Heart right ventricle (tissue), 16 donors: ENCODE results near the gene AEBP1. TPM values are rescaled to one million over a fixed set of nuclear protein-coding genes. Genes with fewer than 3 reads are reported as not detected.

Experiments
- ATAC-seq, 8 donors: fragments of 200-7000 bp; cut with Tn5 transposase; one replicate each; pipeline ENCODE4 v1.9.1; 2020; ENCODE audit warnings: mild to moderate bottlenecking in 8 of 8, moderate library complexity in 8 of 8, moderate number of reproducible peaks in 1 of 8
- DNase-seq, 2 donors: peaks; one replicate each; pipeline ENCODE4 v3.0.0-alpha.2; 2020
- H3K27ac ChIP-seq, 10 donors: fragments of 200-600 bp; sonication (generic) in 2 of 10; one replicate each; pipeline versions ENCODE4 v1.5.0 to v1.8.0; 2020 to 2022; ENCODE audit warnings: mild to moderate bottlenecking in 3 of 10
- H3K27me3 ChIP-seq, 7 donors: fragments of 200-600 bp; one replicate each; pipeline ENCODE4 v1.8.0; 2021 to 2022; ENCODE audit warnings: mild to moderate bottlenecking in 2 of 7
- H3K36me3 ChIP-seq, 9 donors: fragments of 200-600 bp; sonication (generic) in 1 of 9; one replicate each; pipeline versions ENCODE4 v1.5.0 to v1.8.0; 2020 to 2022; ENCODE audit warnings: mild to moderate bottlenecking in 2 of 9
- H3K4me1 ChIP-seq, 9 donors: fragments of 200-600 bp; sonication (generic) in 1 of 9; one replicate each; pipeline versions ENCODE4 v1.5.0 to v1.8.0; 2020 to 2022; ENCODE audit warnings: mild to moderate bottlenecking in 4 of 9
- H3K4me3 ChIP-seq, 10 donors: fragments of 200-600 bp; sonication (generic) in 2 of 10; one replicate each; pipeline versions ENCODE4 v1.5.0 to v1.8.0; 2020 to 2022; ENCODE audit warnings: mild to moderate bottlenecking in 7 of 10, moderate library complexity in 2 of 10
- H3K9me3 ChIP-seq, 11 donors: fragments of 200-600 bp in 10 of 11; sonication (generic) in 2 of 11; one replicate each; pipeline versions ENCODE4 v1.5.0 to v1.8.0; 2013 to 2022; ENCODE audit warnings: mild to moderate bottlenecking in 2 of 11, control low read depth in 1 of 11, moderate library complexity in 1 of 11
- CTCF ChIP-seq, 9 donors: fragments of 200-600 bp; sonication (generic) in 2 of 9; IDR thresholded peaks; one replicate each; pipeline versions ENCODE4 v1.5.0 to v1.8.0; 2021 to 2022; ENCODE audit warnings: antibody characterized with exemption in 9 of 9, mild to moderate bottlenecking in 5 of 9, moderate library complexity in 1 of 9
- WGBS, 2 donors: extraction: QIAGEN DNeasy Blood & Tissue Kit; methylation state at CpG; one replicate each; pipeline ENCODE4 v1.1.7; 2013; ENCODE audit warnings: inconsistent platforms in 1 of 2; 5-methylcytosine and 5-hydroxymethylcytosine counted together
- intact Hi-C, 10 donors: fragments of 100-400 bp; cut with DNase I; formaldehyde crosslinking; loops; one replicate each; pipeline versions ENCODE4 v1.11.1 to v1.14.2; 2022
- microRNA-seq, 2 donors: library from miRNA; unstranded; fragments of <30 nt; microRNA quantifications; one replicate each; pipeline ENCODE4 v1.2.0, GENCODE V29; 2021
- polyA plus RNA-seq, 2 donors: library from polyadenylated mRNA; stranded (reverse); fragments of 200-250 nt; gene quantifications; one replicate each; pipeline ENCODE4 v1.2.3, GENCODE V29; 2013
- total RNA-seq, 10 donors: library from RNA; stranded (reverse); fragmentation: NEBNext Ultra II Directional in 3 of 10; extraction: Animal tissue kit (Norgen Biotek cat#: 25700) in 3 of 10; gene quantifications; one replicate each; pipeline versions ENCODE4 v1.2.1 to v1.2.4, GENCODE V29; 2021 to 2023
- donor health status: Arrhythmogenic right ventricular cardiomyopathy.
- donor health status: ischemic (EF 13 %, LVEDD 7.1; RV severe dilation, severe dysfunction).
- donor health status: healthy with polysubstance abuse.
- donor health status: DM: no; HTN: yes; CAD: no.
- donor health status: DM: no; HTN: no; CAD: no.
- donor health status: ischemic (EF 25% LVEDD 6.9; RV normal size, moderate dysfunction).
- donor health status: ischemic (EF 25% LVEDD 5.7; RV mildly dilated, moderate dysfunction).
- donor health status: healthy.
- donor health status: DM: yes; HTN: yes; CAD: no.
- donor health status: Ischemic cardiomyopathy.
- donor health status: ischemic (EF 35%, LVEDD 5.7; RV mildly dilated, moderate dysfunction).
- donor health status: nonischemic (EF 11% LVEDD 7.7; RV severe dilation, severe dysfunction).
- donor health status: DM: yes; HTN: yes; CAD: no.
- donor health status: PGD.
- donor health status: ischemic (EF 29% LVEDD 5.4; RV normal size, mild dysfunction).
- donor health status: nonischemic (EF 23%, LVEDD 6.1; RV moderate dilation, normal function).

AEBP1 gene
- total and polyA plus RNA-seq, 12 donors: 14.1 to 33.7 (median 21.6) TPM

- 57 to 60% methylated on average over 1 of the region's 1 CpG for WGBS, 2 donors
- Histone ChIP-seq H3K4me1 (peaks cover 0 to 10% (median 0%) of the 10 kb centered on the region in 9 donors), H3K27me3 (no peaks in the 10 kb centered on the region), H3K9me3 (no peaks in the 10 kb centered on the region), H3K4me3 (no peak overlapping the region), H3K36me3 (no peaks in the 10 kb centered on the region), H3K27ac (no peak overlapping the region)
- ATAC-seq (no peak), DNase-seq (no peak)
- intact Hi-C loops: no loop called here
- TF ChIP-seq CTCF (IDR thresholded peaks at IDR 0.05): no peak
Measured at GRCh38 chr7:44163591-44163990, 59.4 kb downstream of the AEBP1 start.

Small RNAs within 50 kb of the gene (microRNA-seq; reads per million reads assigned to microRNA genes)
- 2.0 to 2.4 reads per million in 2 donors for gene MIR6838

Other genes with a start within 250 kb of the AEBP1 start
- gene MRPS24, start 234.8 kb upstream of the AEBP1 start, total RNA-seq: 100 to 1,000 TPM; 124 to 197 (median 154) TPM
- gene MRPS24, start 234.8 kb upstream of the AEBP1 start, polyA plus RNA-seq: 100 to 1,000 TPM; 164 to 227 TPM
- gene URGCP, start 197.7 kb upstream of the AEBP1 start, total RNA-seq: 10 to 100 TPM; 34.6 to 46.3 (median 40.0) TPM
- 10 to 100 TPM; 14.1 to 33.1 TPM for gene URGCP, start 197.7 kb upstream of the AEBP1 start, polyA plus RNA-seq
- 10 to 100 TPM; 34.4 to 56.1 (median 44.6) TPM for gene UBE2D4, start 177.9 kb upstream of the AEBP1 start, total RNA-seq
- gene UBE2D4, start 177.9 kb upstream of the AEBP1 start, polyA plus RNA-seq: 10 to 100 TPM; 26.2 to 35.6 TPM
- gene SPDYE1, start 106.4 kb upstream of the AEBP1 start, total RNA-seq: under 1 TPM in 1 of 10 donors, not detected in 9; 0.11 TPM
- gene SPDYE1, start 106.4 kb upstream of the AEBP1 start, polyA plus RNA-seq: not detected
- gene DBNL, start 59.6 kb upstream of the AEBP1 start, total RNA-seq: 10 to 100 TPM; 26.0 to 59.0 (median 35.4) TPM
- gene DBNL, start 59.6 kb upstream of the AEBP1 start, polyA plus RNA-seq: 10 to 100 TPM; 34.8 to 74.3 TPM
- gene PGAM2, start 38.8 kb upstream of the AEBP1 start, total RNA-seq: 1,000 to 10,000 TPM in 2 of 10 donors, 100 to 1,000 TPM in 8; 375 to 1,148 (median 557) TPM
- 1,000 to 10,000 TPM in 1 of 2 donors, 100 to 1,000 TPM in 1; 367 to 2,327 TPM for gene PGAM2, start 38.8 kb upstream of the AEBP1 start, polyA plus RNA-seq
- 10 to 100 TPM; 10.9 to 28.4 (median 13.5) TPM for gene POLM, start 21.8 kb upstream of the AEBP1 start, total RNA-seq
- gene POLM, start 21.8 kb upstream of the AEBP1 start, polyA plus RNA-seq: 10 to 100 TPM in 1 of 2 donors, 1 to 10 TPM in 1; 6.7 to 22.8 TPM
- gene POLD2, start 19.2 kb downstream of the AEBP1 start, total RNA-seq: 10 to 100 TPM; 64.4 to 92.0 (median 76.8) TPM
- gene POLD2, start 19.2 kb downstream of the AEBP1 start, polyA plus RNA-seq: 100 to 1,000 TPM in 1 of 2 donors, 10 to 100 TPM in 1; 89.3 to 150 TPM
- 1,000 to 10,000 TPM in 7 of 10 donors, 100 to 1,000 TPM in 3; 146 to 6,323 (median 1,764) TPM for gene MYL7, start 37.0 kb downstream of the AEBP1 start, total RNA-seq
- 1,000 to 10,000 TPM; 1,475 to 2,069 TPM for gene MYL7, start 37.0 kb downstream of the AEBP1 start, polyA plus RNA-seq
- 1 to 10 TPM in 6 of 10 donors, under 1 TPM in 4; 0.50 to 3.3 (median 1.2) TPM for gene GCK, start 85.1 kb downstream of the AEBP1 start, total RNA-seq
- 1 to 10 TPM; 4.7 to 6.0 TPM for gene GCK, start 85.1 kb downstream of the AEBP1 start, polyA plus RNA-seq
- 10 to 100 TPM; 42.2 to 58.2 (median 47.7) TPM for gene YKT6, start 96.6 kb downstream of the AEBP1 start, total RNA-seq
- gene YKT6, start 96.6 kb downstream of the AEBP1 start, polyA plus RNA-seq: 10 to 100 TPM; 27.7 to 79.6 TPM
- 100 to 1,000 TPM in 6 of 10 donors, 10 to 100 TPM in 4; 70.6 to 152 (median 126) TPM for gene CAMK2B, start 221.2 kb downstream of the AEBP1 start, total RNA-seq
- 100 to 1,000 TPM in 1 of 2 donors, 10 to 100 TPM in 1; 30.8 to 107 TPM for gene CAMK2B, start 221.2 kb downstream of the AEBP1 start, polyA plus RNA-seq